Left ventricle myocardium superior (tissue), 1 donor: ENCODE results near the gene GTPBP8. TPM values are rescaled to one million over a fixed set of nuclear protein-coding genes. Genes with fewer than 3 reads are reported as not detected.

ENCODE experiments used
- ATAC-seq: fragments of 200-7000 bp; cut with Tn5 transposase; one replicate; pipeline ENCODE4 v1.9.1; 2020; ENCODE audit warnings: mild to moderate bottlenecking, moderate library complexity
- DNase-seq: peaks from one replicate; pipeline ENCODE4 v3.0.0-alpha.2; 2020
- intact Hi-C: fragments of 100-400 bp; cut with micrococcal nuclease; formaldehyde crosslinking; loops from one replicate; pipeline ENCODE4 v1.11.0; 2022
- long read RNA-seq: library from polyadenylated mRNA; unstranded; transcript quantifications from one replicate; pipeline ENCODE4 v2.0.0, GENCODE V29; 2021
- total RNA-seq: library from RNA; stranded (reverse); fragmentation: NEBNext Ultra II Directional; extraction: Animal tissue kit (Norgen Biotek cat#: 25700); gene quantifications from one replicate; pipeline ENCODE4 v1.2.1, GENCODE V29; 2021
- donor health status: DM: no; HTN: yes; CAD: no; lungs with severe emphysema.

Gene GTPBP8
- total RNA-seq, result 34.6 TPM
- long read RNA-seq, transcript GTPBP8-203 (6 exons, 1,360 nt), result major isoform, 29 of 55 reads
- long read RNA-seq, transcript GTPBP8-202 (5 exons, 1,787 nt), result minor isoform, 11 of 55 reads
- long read RNA-seq, partial matches to known transcripts, result 0 of 55 reads
- long read RNA-seq, other reads (novel, unspliced or antisense), result 12 of 55 reads

DNA sequence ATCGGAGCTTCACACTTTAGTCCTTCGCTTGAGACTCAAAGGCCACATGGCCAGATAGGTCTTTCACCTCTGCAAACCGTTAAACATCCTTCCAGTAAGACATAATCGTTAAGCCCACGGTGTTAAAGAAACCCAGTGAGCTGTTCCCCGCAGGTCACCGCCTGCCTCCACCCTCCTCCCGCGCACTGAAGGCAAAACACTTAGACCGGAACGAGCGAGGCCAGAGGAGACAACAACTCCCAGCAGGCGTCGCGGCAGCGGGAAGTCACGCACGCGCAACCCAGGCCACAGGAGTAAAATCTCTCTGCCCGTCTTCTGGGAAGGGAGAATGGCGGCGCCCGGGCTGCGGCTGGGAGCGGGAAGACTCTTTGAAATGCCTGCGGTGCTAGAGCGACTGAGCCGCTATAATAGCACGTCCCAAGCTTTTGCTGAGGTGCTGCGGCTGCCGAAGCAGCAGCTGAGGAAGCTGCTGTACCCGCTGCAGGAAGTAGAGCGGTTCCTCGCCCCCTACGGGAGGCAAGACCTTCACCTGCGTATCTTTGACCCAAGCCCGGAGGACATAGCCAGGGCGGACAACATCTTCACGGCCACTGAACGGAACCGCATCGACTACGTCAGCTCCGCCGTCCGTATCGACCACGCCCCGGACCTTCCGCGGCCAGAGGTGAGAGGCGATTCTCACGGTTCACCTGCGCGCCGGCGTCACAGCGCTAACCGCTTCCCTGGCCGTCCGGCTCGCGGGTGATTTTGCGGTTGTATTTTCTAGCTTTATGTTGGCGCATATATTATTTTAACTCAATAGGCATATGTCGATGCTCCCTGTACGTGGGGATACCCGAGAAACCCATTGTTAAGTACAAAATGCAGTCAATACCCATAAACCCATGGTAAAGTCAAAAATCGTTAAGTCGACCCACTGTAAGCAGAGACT is at the start of gene GTPBP8:
Gene GTPBP8, plus strand, starts transcription at position 313 of the 931 bp plus-strand sequence. Its CDS starts 16 bp downstream, at position 329.
- intact Hi-C loops, result no loop called here
- ATAC-seq, result peak; percentile 99
- peak; percentile 96 for DNase-seq

DNA sequence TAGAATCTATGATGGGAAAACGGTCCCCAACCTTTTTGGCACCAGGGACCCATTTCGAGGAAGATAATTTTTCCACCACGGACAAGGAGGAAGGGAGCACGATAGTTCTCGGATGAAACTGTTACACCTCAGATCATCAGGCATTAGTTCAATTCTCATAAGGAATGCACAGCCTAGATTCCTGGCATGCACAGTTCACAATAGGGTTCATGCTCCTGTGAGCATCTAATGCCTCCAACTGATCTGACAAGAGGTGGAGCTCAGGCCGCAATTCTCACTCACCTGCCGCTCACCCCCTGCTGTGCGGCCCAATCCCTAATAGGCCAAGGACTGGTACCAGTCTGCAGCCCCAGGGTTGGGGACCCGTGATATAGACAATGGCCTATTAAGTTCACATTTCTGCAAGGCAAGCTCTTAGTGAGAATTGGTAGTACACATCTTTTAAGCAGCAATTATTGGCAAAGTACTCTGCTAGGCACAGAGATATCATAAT is 42.4 kb upstream of the GTPBP8 start:
- intact Hi-C loops, result no loop called here
- DNase-seq (no peak), ATAC-seq (no peak)

DNA sequence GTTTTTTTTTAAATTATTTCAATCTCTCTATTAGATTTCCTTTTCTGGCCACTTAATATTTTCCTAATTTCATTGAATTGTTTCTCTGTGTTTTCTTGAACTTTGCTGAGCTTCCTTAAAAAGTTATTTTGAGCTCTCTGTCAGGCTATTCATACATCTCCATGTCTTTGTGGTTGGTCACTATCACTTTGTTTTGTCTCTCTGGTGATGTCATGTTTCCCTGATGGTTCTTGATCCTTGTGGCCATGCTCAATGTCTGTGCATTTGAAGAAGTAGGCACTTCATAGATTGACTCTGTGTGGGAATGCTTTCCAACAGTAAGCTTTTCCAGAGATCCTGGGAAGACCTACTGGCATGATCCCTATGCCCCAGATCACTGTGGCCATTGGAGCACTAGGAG is 34.4 kb upstream of the GTPBP8 start:
- DNase-seq (no peak), ATAC-seq (no peak)
- intact Hi-C loops, result no loop called here

- intact Hi-C loops, result no loop called here
- no peak for DNase-seq
- no peak for ATAC-seq
Measured at GRCh38 chr3:112958811-112959560, 31.8 kb upstream of the GTPBP8 start.

- intact Hi-C loops, result no loop called here
- DNase-seq (no peak), ATAC-seq (no peak)
Measured at GRCh38 chr3:112963683-112964082, 27.1 kb upstream of the GTPBP8 start.

GRCh38 chr3:112965656-112966055 is 25.1 kb upstream of the GTPBP8 start:
- DNase-seq, result no peak
- intact Hi-C loops, result no loop called here
- no peak for ATAC-seq

- intact Hi-C loops, result no loop called here
- ATAC-seq (no peak), DNase-seq (no peak)
Measured at GRCh38 chr3:112966633-112967032, 24.2 kb upstream of the GTPBP8 start.

- DNase-seq (no peak), ATAC-seq (no peak)
- intact Hi-C loops, result no loop called here
Measured at GRCh38 chr3:112967425-112967824, 23.4 kb upstream of the GTPBP8 start.

GRCh38 chr3:112967828-112968227 is 23.0 kb upstream of the GTPBP8 start:
- DNase-seq (no peak), ATAC-seq (no peak)
- intact Hi-C loops, result no loop called here

DNA sequence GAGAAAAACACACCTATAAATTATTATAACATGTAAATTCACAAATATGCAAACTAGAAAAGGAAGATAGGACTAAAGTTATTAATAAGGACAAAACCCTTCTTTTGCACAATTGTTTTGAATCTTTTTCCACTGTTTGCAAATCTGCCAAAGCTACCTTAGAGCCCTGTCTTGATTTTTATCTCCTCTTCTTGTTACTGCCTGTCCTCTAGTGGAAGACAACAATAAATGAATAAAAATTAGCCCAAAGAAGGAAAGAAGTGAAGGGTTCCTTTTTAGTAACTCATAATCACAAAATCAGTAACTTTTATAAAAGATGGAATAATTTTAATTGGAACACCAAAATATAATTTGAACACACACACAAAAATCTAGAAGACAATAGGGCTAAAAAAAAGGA is 18.6 kb upstream of the GTPBP8 start:
- ATAC-seq, result no peak
- no peak for DNase-seq
- intact Hi-C loops, result no loop called here

GRCh38 chr3:112973325-112974177 is 17.2 kb upstream of the GTPBP8 start:
- no peak for ATAC-seq
- no peak for DNase-seq
- intact Hi-C loops, result no loop called here

DNA sequence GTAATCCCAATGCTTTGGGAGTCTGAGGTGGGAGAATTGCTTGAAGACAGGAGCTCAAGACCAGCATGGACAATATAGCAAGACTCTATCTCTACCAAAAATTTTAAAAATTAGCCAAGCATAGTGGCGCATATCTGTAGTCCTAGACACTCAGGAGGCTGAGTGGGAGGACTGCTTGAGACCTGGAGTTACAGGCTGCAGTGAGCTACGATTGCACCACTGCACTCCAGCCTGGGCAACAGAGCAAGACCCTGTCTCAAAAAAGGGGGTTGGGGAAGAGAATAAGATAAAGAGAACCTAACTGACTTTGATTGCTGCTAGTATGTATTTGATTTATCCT is 16.6 kb upstream of the GTPBP8 start:
- ATAC-seq, result no peak
- DNase-seq, result no peak
- intact Hi-C loops, result no loop called here

DNA sequence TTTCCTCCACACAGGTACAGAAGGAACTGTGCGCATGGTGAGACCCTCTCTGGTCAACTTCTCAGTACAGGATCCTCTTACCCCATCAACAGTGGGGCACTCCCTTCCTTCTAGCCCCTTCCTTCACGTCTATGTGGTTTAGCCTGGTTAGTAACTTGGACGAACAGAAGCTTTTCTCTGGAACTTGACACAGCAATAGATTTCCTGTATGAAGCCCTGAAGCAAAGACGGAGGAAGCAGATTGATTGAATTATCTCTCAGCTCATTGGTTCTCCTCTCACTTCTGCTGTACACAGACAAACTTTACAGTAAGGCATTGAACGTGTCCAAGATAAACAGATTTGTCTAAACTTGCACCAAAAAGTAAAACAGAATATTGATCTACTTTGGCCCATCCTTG is 15.9 kb upstream of the GTPBP8 start, which contains the start of gene CD200R1:
Gene CD200R1, minus strand, starts transcription at position 210 of the 400 bp plus-strand sequence. CDS start 246 bp downstream, outside the sequence.
- peak; percentile 47 for ATAC-seq
- intact Hi-C loops, result loop anchor here (5.0 kb wide), 2 partner anchors 333 to 393 kb away; partner anchors contain the start of gene CCDC80
- DNase-seq, result no peak

GRCh38 chr3:112976001-112976400 is 14.8 kb upstream of the GTPBP8 start:
- intact Hi-C loops, result loop anchor here (5.0 kb wide), 2 partner anchors 334 to 394 kb away; partner anchors contain the start of gene CCDC80
- no peak for DNase-seq
- no peak for ATAC-seq

DNA sequence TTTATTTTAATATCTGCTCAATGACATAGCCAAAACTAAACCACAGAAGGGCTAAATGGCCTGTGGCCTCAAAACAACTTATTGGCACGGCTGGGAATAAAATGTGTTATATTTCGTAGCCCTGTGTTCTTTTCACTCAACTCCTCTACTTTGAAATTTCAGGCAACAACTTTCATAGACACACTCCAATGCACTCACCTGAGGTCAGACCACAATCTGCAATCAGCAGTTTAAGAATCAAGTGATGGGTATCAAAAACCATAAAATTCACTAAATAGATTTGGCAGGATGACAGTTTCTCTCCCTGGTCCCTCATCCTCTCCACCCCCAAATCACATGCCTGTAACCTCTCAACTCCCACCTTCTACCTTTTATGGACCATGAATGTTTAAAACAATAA is 13.8 kb upstream of the GTPBP8 start:
- ATAC-seq (no peak), DNase-seq (no peak)
- intact Hi-C loops, result loop anchor here (5.0 kb wide), 2 partner anchors 335 to 395 kb away; partner anchors contain the start of gene CCDC80

DNA sequence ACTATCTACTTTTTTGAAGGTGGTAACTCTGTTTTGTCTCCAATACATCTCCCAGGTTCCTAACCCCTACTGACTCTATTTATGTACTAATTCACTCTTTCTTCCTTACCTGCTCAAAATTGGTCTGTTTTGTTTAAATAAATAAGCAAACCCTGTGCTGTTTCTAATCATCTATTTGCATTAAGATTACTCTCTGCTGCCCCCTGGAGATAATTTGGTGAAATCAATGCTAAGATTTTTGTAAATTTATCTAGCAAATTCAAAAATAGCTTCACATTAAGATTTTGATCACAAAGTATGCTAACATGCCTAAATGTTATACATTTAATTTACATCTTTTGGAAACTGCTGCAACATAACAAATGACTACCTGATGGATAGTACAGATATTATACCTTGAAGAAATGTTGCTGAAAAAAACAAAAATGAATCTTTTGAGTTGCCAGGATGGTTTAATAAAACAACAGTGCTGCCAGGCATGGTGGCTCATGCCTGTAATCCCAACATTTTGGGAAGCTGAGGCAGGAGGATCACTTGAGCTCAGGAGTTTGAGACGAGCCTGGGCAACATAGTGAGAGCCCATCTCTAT is 11.4 kb upstream of the GTPBP8 start:
- no peak for ATAC-seq
- intact Hi-C loops, result loop anchor here (5.0 kb wide), 2 partner anchors 337 to 397 kb away; partner anchors contain the start of gene CCDC80
- no peak for DNase-seq

GRCh38 chr3:112980080-112980479 is 10.7 kb upstream of the GTPBP8 start:
- no peak for DNase-seq
- no peak for ATAC-seq
- intact Hi-C loops, result no loop called here

DNA sequence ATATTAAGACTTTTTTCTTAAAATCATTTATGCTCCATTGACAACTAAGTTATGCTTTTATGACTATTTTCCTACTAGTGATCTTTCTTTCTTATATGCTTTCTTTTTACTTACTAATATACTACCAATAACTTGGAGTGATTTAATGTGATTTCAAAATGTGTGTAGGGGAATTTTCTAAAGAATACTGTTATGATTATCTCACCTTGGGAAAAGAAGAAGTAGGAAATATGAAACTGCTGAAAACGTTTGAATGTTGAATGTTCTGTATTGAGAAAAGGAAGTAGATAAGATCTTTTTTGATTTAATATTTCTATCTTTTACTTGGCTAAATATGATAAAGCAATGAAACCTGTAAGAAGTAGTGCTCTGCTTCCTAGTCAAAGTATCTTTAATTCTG is 8.1 kb upstream of the GTPBP8 start:
- intact Hi-C loops, result no loop called here
- DNase-seq (no peak), ATAC-seq (no peak)
